Measurements from ENCODE around the gene FHDC1.

FHDC1 gene

DNA sequence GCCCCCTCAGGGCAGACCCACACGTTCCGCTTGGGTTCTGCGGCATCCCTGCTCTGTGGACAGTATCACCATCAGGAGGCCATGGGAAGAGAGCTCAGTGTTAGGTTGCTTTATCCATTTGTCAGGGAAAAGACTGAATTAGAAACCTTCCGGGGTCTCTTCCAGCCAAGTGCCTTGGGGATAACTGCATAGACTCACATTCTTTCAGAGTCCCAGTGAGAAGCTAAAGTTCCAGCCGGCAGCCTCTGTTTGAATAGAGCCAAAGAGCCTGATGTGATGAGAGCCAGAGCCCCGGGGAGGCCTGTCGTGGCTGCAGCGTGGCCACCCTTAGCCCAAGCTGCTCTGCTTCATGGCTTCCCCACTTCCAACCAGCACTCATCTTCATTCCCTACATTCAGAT, 85.2 kb downstream of the FHDC1 start:
- no peaks in the 10 kb centered on the region for H3K9me3 ChIP-seq (ENCODE audit: control insufficient read depth, low read length)
- H3K27me3 ChIP-seq (ENCODE audit: control insufficient read depth, insufficient read depth, low read length): no peaks in the 10 kb centered on the region
- no peak overlapping the region for H3K4me2 ChIP-seq (ENCODE audit: low read length)
- H3K36me3 ChIP-seq (ENCODE audit: control insufficient read depth, insufficient read depth, low read length): no peaks in the 10 kb centered on the region
- H3K79me2 ChIP-seq: no peaks in the 10 kb centered on the region
- H2AFZ ChIP-seq: no peak overlapping the region
- no peak overlapping the region for H3K9ac ChIP-seq
- no peak overlapping the region for H3K4me3 ChIP-seq (ENCODE audit: low read depth, low read length)
- no peaks in the 10 kb centered on the region for H3K4me1 ChIP-seq
- TF ChIP-seq, protein P1, sequence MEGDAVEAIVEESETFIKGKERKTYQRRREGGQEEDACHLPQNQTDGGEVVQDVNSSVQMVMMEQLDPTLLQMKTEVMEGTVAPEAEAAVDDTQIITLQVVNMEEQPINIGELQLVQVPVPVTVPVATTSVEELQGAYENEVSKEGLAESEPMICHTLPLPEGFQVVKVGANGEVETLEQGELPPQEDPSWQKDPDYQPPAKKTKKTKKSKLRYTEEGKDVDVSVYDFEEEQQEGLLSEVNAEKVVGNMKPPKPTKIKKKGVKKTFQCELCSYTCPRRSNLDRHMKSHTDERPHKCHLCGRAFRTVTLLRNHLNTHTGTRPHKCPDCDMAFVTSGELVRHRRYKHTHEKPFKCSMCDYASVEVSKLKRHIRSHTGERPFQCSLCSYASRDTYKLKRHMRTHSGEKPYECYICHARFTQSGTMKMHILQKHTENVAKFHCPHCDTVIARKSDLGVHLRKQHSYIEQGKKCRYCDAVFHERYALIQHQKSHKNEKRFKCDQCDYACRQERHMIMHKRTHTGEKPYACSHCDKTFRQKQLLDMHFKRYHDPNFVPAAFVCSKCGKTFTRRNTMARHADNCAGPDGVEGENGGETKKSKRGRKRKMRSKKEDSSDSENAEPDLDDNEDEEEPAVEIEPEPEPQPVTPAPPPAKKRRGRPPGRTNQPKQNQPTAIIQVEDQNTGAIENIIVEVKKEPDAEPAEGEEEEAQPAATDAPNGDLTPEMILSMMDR (IDR thresholded peaks at IDR 0.05): no peak
- no peak overlapping the region for H3K27ac ChIP-seq

DNA sequence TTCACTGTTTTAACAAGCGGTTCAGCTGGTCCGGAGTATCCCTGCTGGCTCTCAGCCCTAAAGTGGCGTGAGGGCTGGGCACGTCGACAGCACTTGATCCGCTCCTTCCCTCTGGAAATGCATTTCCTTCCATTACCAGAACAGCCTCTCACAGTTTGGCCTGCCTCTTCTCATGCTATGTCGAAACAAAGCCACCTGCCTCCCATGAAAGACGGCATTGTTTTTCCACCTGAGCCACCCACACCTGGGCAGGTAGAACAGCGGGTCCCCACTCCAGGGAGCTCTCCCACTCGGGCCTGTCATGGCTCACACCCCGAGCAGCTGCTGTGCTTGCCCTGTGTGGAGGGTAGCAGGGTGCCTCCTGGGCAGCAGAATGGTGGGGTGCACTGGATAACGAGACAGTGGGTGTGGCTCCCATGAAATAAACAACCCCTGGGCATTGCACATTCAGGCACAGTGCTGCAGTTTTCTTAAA, 86.2 kb downstream of the FHDC1 start:
- Histone ChIP-seq H3K9me3 (ENCODE audit: control insufficient read depth, low read length) (no peaks in the 10 kb centered on the region), H2AFZ (no peak overlapping the region)

DNA sequence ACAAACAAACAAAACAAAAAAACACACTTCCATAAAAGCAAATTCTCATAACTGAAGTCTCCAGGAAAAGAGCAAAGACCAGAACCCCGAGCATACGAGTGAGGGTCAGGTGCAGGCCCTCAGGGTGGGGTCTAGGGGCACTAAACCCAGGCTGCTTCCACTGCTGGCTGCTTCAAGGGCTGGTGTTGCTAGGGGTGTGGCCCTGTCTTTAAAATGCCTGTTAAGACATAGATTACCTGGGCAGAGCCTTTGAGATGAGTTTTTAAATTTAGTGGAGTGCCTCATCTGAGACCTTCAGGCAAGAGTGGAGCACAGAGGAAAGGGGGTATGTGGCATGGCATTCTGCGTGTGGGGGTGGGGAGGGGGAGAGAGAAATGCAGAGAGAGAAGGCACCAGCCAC, 87.0 kb downstream of the FHDC1 start:
- TF ChIP-seq, protein P1 (IDR thresholded peaks at IDR 0.05): no peak
- no peak overlapping the region for H2AFZ ChIP-seq

More for the DNA sequence above, 86.2 kb downstream of the FHDC1 start:
- Histone ChIP-seq H3K36me3 (ENCODE audit: control insufficient read depth, insufficient read depth, low read length) (no peaks in the 10 kb centered on the region), H3K27ac (no peak overlapping the region), H3K4me1 (no peaks in the 10 kb centered on the region), H3K4me3 (ENCODE audit: low read depth, low read length) (no peak overlapping the region), H3K4me2 (ENCODE audit: low read length) (no peak overlapping the region), H3K27me3 (ENCODE audit: control insufficient read depth, insufficient read depth, low read length) (no peaks in the 10 kb centered on the region), H3K9ac (no peak overlapping the region), H3K79me2 (no peaks in the 10 kb centered on the region)
- TF ChIP-seq, protein P1 (IDR thresholded peaks at IDR 0.05): no peak

DNA sequence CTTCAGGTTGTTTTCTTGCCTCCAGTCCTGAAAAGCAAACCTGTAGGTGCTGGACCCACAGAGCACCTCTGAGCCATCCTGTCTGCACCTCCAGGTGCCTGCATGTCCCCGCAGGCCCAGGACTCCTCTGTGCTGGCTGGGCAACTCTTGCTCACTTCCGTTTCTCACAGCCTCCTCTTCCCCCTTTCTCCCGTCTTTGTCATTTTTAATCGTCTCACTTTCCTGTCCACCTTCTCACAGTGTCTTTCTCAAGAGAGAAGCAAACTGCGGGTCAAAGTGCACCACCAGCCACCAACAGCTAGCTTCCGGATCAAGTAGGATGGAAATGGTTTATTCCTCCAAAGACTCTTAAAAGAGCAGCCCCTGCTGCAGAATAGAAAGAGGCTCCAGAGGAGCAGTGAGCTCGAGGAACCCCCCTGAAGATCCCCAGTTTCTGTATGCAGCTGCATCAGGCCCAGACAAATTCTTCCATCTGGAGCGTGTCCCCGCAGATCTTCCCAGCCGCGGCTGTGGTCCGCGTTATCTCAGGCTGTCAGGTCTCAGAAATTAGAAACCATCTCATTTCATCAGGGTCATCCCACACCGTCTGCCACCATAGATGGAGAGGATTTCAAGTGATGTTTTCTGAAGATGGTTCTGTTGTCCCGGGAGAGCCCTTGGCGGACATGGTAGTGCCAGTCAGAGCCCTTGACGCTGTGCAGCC, 87.7 kb downstream of the FHDC1 start:
- H3K9me3 ChIP-seq (ENCODE audit: control insufficient read depth, low read length): no peaks in the 10 kb centered on the region
- no peak overlapping the region for H3K9ac ChIP-seq
- H2AFZ ChIP-seq: no peak overlapping the region
- no peaks in the 10 kb centered on the region for H3K36me3 ChIP-seq (ENCODE audit: control insufficient read depth, insufficient read depth, low read length)
- no peaks in the 10 kb centered on the region for H3K4me1 ChIP-seq
- no peak overlapping the region for H3K4me2 ChIP-seq (ENCODE audit: low read length)
- H3K4me3 ChIP-seq (ENCODE audit: low read depth, low read length): no peak overlapping the region
- H3K79me2 ChIP-seq: no peaks in the 10 kb centered on the region
- H3K27me3 ChIP-seq (ENCODE audit: control insufficient read depth, insufficient read depth, low read length): no peaks in the 10 kb centered on the region
- H3K27ac ChIP-seq: no peak overlapping the region
- TF ChIP-seq, protein P1 (IDR thresholded peaks at IDR 0.05): no peak

More for the DNA sequence above, 87.0 kb downstream of the FHDC1 start:
- Histone ChIP-seq H3K27me3 (ENCODE audit: control insufficient read depth, insufficient read depth, low read length) (no peaks in the 10 kb centered on the region), H3K4me3 (ENCODE audit: low read depth, low read length) (no peak overlapping the region), H3K9me3 (ENCODE audit: control insufficient read depth, low read length) (no peaks in the 10 kb centered on the region), H3K4me2 (ENCODE audit: low read length) (no peak overlapping the region), H3K36me3 (ENCODE audit: control insufficient read depth, insufficient read depth, low read length) (no peaks in the 10 kb centered on the region), H3K27ac (no peak overlapping the region), H3K79me2 (no peaks in the 10 kb centered on the region), H3K9ac (no peak overlapping the region), H3K4me1 (no peaks in the 10 kb centered on the region)

DNA sequence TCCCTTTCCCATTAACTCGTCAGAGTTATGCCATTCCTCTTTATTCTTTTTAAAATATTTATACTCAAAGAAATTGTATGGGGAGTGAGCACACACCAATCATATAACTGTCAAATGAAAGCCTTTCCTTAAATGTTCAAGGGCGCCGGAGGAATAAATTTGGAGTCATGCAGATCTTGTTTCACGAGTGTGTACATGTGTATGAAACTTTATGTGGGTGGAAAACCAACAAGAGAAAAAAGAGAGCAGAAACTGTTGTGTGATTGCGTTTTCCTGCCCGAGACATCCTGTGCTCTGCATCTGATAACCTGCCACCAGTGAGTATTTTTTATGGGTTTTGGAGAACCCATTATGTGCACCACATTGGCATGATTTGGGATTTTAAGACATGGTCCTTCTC, 88.3 kb downstream of the FHDC1 start:
- TF ChIP-seq, protein P1 (IDR thresholded peaks at IDR 0.05): no peak
- no peak overlapping the region for H3K27ac ChIP-seq
- no peak overlapping the region for H2AFZ ChIP-seq
- H3K9me3 ChIP-seq (ENCODE audit: control insufficient read depth, low read length): no peaks in the 10 kb centered on the region
- H3K27me3 ChIP-seq (ENCODE audit: control insufficient read depth, insufficient read depth, low read length): no peaks in the 10 kb centered on the region
- no peaks in the 10 kb centered on the region for H3K79me2 ChIP-seq
- no peak overlapping the region for H3K4me2 ChIP-seq (ENCODE audit: low read length)
- no peaks in the 10 kb centered on the region for H3K4me1 ChIP-seq
- no peak overlapping the region for H3K9ac ChIP-seq
- H3K36me3 ChIP-seq (ENCODE audit: control insufficient read depth, insufficient read depth, low read length): no peaks in the 10 kb centered on the region
- H3K4me3 ChIP-seq (ENCODE audit: low read depth, low read length): no peak overlapping the region

All from parathyroid adenoma (tissue), 2 donors.